Measurements from ENCODE around the gene MED14.

Gene MED14

DNA sequence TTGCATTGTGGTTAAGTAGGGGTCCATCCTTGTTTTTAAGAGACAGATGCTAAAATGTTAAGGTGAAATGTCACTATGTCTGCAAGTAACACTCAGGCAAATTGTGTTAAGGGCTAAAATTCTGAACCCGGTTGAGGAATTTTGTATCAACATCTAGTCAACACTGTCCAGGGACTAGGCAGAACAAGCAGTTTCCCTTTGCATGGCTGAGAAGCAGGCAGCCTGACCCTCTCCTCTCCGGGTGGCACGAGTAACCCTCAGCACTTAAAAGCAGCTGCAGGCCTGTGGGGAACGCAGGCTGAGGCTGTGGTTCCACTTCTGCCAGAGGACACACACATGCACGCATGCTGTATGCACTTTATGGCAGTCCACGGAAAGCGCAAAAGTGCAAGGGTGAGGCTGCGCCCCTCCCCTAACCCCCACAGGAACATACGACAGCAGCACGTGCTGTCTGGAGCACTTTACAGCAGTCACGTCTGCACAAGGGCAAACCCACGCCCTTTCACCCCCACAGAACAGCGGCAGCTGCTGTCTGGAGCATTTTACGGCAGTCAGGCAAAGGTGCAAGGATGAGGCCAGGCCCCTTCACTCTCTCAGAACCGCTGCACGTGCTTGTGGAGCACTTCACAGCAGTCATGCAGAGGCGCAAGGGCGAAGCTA, 112.7 kb downstream of the MED14 start:
- ChIA-PET CTCF (interaction anchor here (0.6 kb wide), 1 partner anchor 827 kb away, joined by 3 read pairs; no protein-coding TSS in a partner anchor), POLR2A (no interaction called here)
- no peak for TF ChIP-seq NFRKB (IDR thresholded peaks at IDR 0.05)
- TF ChIP-seq TARDBP (IDR thresholded peaks at IDR 0.05): no peak
- no peak for TF ChIP-seq L3MBTL2 (conservative IDR thresholded peaks at IDR 0.05)
- TF ChIP-seq SP1 (IDR thresholded peaks at IDR 0.05): no peak
- no peak for TF ChIP-seq PKNOX1 (IDR thresholded peaks at IDR 0.05)
- TF ChIP-seq LEF1 (IDR thresholded peaks at IDR 0.05; ENCODE audit: borderline replicate concordance): no peak
- TF ChIP-seq HDGF (IDR thresholded peaks at IDR 0.05; ENCODE audit: borderline replicate concordance): no peak
- no peak for DNase-seq (ENCODE audit: extremely low spot score)

- TF ChIP-seq SUZ12 (IDR thresholded peaks at IDR 0.05) (no peak), HDGF (IDR thresholded peaks at IDR 0.05; ENCODE audit: borderline replicate concordance) (no peak), L3MBTL2 (conservative IDR thresholded peaks at IDR 0.05) (no peak), FOXA1 (IDR thresholded peaks at IDR 0.05) (no peak), FOXK2 (IDR thresholded peaks at IDR 0.05) (no peak), TARDBP (IDR thresholded peaks at IDR 0.05) (no peak), ZNF384 (IDR thresholded peaks at IDR 0.05) (no peak), PKNOX1 (IDR thresholded peaks at IDR 0.05) (no peak), BHLHE40 (IDR thresholded peaks at IDR 0.05; ENCODE audit: borderline replicate concordance) (no peak), CTBP1 (IDR thresholded peaks at IDR 0.05; ENCODE audit: borderline replicate concordance) (no peak), NFRKB (IDR thresholded peaks at IDR 0.05) (no peak), ELF4 (IDR thresholded peaks at IDR 0.05) (no peak), LEF1 (IDR thresholded peaks at IDR 0.05; ENCODE audit: borderline replicate concordance) (no peak), SP1 (IDR thresholded peaks at IDR 0.05) (no peak), ARNT (IDR thresholded peaks at IDR 0.05) (no peak)
- ChIA-PET CTCF (no interaction called here), POLR2A (no interaction called here)
- no peak for DNase-seq (ENCODE audit: extremely low spot score)
Observed at GRCh38 chrX:40617566-40617965, 117.8 kb downstream of the MED14 start.

- no peak for DNase-seq (ENCODE audit: extremely low spot score)
- TF ChIP-seq ARNT (IDR thresholded peaks at IDR 0.05) (no peak), ELF4 (IDR thresholded peaks at IDR 0.05) (no peak), HDGF (IDR thresholded peaks at IDR 0.05; ENCODE audit: borderline replicate concordance) (no peak), FOXA1 (IDR thresholded peaks at IDR 0.05) (no peak), NFRKB (IDR thresholded peaks at IDR 0.05) (no peak)
- CTCF ChIA-PET: no interaction called here
- POLR2A ChIA-PET: no interaction called here
Observed at GRCh38 chrX:40615976-40616375, 119.4 kb downstream of the MED14 start.

- CTCF ChIA-PET: no interaction called here
- DNase-seq (ENCODE audit: extremely low spot score): no peak
- POLR2A ChIA-PET: no interaction called here
- no peak for TF ChIP-seq CTBP1 (IDR thresholded peaks at IDR 0.05; ENCODE audit: borderline replicate concordance)
- TF ChIP-seq L3MBTL2 (conservative IDR thresholded peaks at IDR 0.05): no peak
- TF ChIP-seq ZNF384 (IDR thresholded peaks at IDR 0.05): no peak
- no peak for TF ChIP-seq LEF1 (IDR thresholded peaks at IDR 0.05; ENCODE audit: borderline replicate concordance)
- no peak for TF ChIP-seq BHLHE40 (IDR thresholded peaks at IDR 0.05; ENCODE audit: borderline replicate concordance)
- no peak for TF ChIP-seq HDGF (IDR thresholded peaks at IDR 0.05; ENCODE audit: borderline replicate concordance)
- no peak for TF ChIP-seq ARNT (IDR thresholded peaks at IDR 0.05)
- TF ChIP-seq PKNOX1 (IDR thresholded peaks at IDR 0.05): no peak
Observed at GRCh38 chrX:40612511-40612910, 122.8 kb downstream of the MED14 start.

DNA sequence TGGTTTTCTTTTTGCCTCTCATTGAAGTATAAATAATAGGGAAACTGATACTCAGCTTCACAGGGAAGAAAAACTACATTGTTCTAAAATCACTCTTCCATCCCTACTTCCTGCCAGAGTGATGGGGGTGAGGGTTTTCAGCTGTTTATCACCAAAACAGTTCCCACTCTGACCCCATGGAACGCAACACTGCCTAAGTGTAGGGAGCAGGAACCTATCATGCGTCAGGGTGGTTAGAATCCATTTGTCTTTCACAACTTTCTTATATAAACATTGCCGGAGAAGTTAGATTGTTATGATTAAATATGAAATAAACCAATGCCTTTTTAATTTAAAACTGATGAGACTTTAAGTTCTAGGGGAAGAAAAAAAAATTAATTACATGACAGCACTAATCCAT, 128.0 kb downstream of the MED14 start:
- CTCF ChIA-PET: no interaction called here

More for the DNA sequence above, 128.0 kb downstream of the MED14 start:
- DNase-seq (ENCODE audit: extremely low spot score): no peak
- no peak for TF ChIP-seq FOXA1 (IDR thresholded peaks at IDR 0.05)
- TF ChIP-seq SUZ12 (IDR thresholded peaks at IDR 0.05): no peak
- no peak for TF ChIP-seq TARDBP (IDR thresholded peaks at IDR 0.05)
- TF ChIP-seq BHLHE40 (IDR thresholded peaks at IDR 0.05; ENCODE audit: borderline replicate concordance): no peak
- no peak for TF ChIP-seq PKNOX1 (IDR thresholded peaks at IDR 0.05)
- no peak for TF ChIP-seq FOXK2 (IDR thresholded peaks at IDR 0.05)
- no peak for TF ChIP-seq ELF4 (IDR thresholded peaks at IDR 0.05)
- no peak for TF ChIP-seq ZNF384 (IDR thresholded peaks at IDR 0.05)
- TF ChIP-seq FOXM1 (IDR thresholded peaks at IDR 0.05; ENCODE audit: borderline replicate concordance): no peak
- no peak for TF ChIP-seq LEF1 (IDR thresholded peaks at IDR 0.05; ENCODE audit: borderline replicate concordance)
- no peak for TF ChIP-seq HDGF (IDR thresholded peaks at IDR 0.05; ENCODE audit: borderline replicate concordance)
- no peak for TF ChIP-seq ARNT (IDR thresholded peaks at IDR 0.05)
- no peak for TF ChIP-seq SP1 (IDR thresholded peaks at IDR 0.05)
- no peak for TF ChIP-seq NFRKB (IDR thresholded peaks at IDR 0.05)
- no peak for TF ChIP-seq CTBP1 (IDR thresholded peaks at IDR 0.05; ENCODE audit: borderline replicate concordance)
- POLR2A ChIA-PET: no interaction called here

Measured in HEK293T (cell line).